Fibroblast of lung (primary cell): Measurements from ENCODE around the gene TPRKB.

Experiments
- CTCF ChIP-seq, 2 donors: IDR thresholded peaks in 1 of 2; conservative IDR thresholded peaks in 1 of 2; 1 replicate in 1 of 2; 2 replicates in 1 of 2; pipeline ENCODE4 v1.5.1; 2011 to 2012; ENCODE audit warnings: low read length in 2 of 2, control low read depth in 1 of 2, inconsistent platforms in 1 of 2, low read depth in 1 of 2, mild to moderate bottlenecking in 1 of 2
- EZH2 ChIP-seq: IDR thresholded peaks from 2 replicates; pipeline ENCODE4 v1.5.1; 2012; ENCODE audit warnings: low read length, control low read depth, mild to moderate bottlenecking; ENCODE audit errors: missing control alignments

GRCh38 chr2:73740767-73741166 lies 3.6 kb upstream of the TPRKB start:
- no peak for TF ChIP-seq CTCF (conservative IDR thresholded peaks at IDR 0.05 in 1 of 2, IDR thresholded peaks at IDR 0.05 in 1 of 2; ENCODE audit: low read depth in 1 of 2, low read length in 2 of 2)
- TF ChIP-seq EZH2: no peak
